ENCODE data around the gene LIPC. TPM values are rescaled to one million over a fixed set of nuclear protein-coding genes. Genes with fewer than 3 reads are reported as not detected.

The LIPC gene
- total and polyA plus RNA-seq, 7 donors: 0.01 TPM; not detected in 6

GRCh38 chr15:58534556-58534955 is 102.8 kb downstream of the LIPC start:
- Histone ChIP-seq H3K9me3 (no peaks in the 10 kb centered on the region), H3K4me3 (no peak overlapping the region), H3K36me3 (ENCODE audit: insufficient read depth in 1 of 2, low read depth in 1 of 2) (no peaks in the 10 kb centered on the region), H3K27ac (no peak overlapping the region), H3K27me3 (ENCODE audit: insufficient read depth in 3 of 3, low read length in 2 of 3) (no peaks in the 10 kb centered on the region), H3K4me1 (peaks cover 8% of the 10 kb centered on the region)
- intact Hi-C loops (cut with DNase I): loop anchor here in 1 of 2 donors (10.0 kb wide), 1 partner anchor 60 kb away; no protein-coding TSS in a partner anchor
- ATAC-seq (no peak), DNase-seq (no peak)
- TF ChIP-seq CTCF (IDR thresholded peaks at IDR 0.05): no peak
- WGBS, 3 donors: 96 to 97% (median 97%) methylated on average over 1 of the region's 1 CpG

- Histone ChIP-seq H3K36me3 (ENCODE audit: insufficient read depth in 1 of 2, low read depth in 1 of 2) (no peaks in the 10 kb centered on the region), H3K27me3 (ENCODE audit: insufficient read depth in 3 of 3, low read length in 2 of 3) (no peaks in the 10 kb centered on the region), H3K9me3 (no peaks in the 10 kb centered on the region), H3K4me3 (no peak overlapping the region), H3K27ac (no peak overlapping the region), H3K4me1 (peaks cover 8% of the 10 kb centered on the region)
- no peak for DNase-seq
- ATAC-seq: no peak
- WGBS, 3 donors: 79 to 85% (median 80%) methylated on average over 5 of the region's 5 CpGs
- no peak for TF ChIP-seq CTCF (IDR thresholded peaks at IDR 0.05)
- intact Hi-C loops (cut with DNase I): loop anchor here in 1 of 2 donors (10.0 kb wide), 1 partner anchor 59 kb away; no protein-coding TSS in a partner anchor
Observed at GRCh38 chr15:58535337-58535736, 103.5 kb downstream of the LIPC start.

GRCh38 chr15:58535894-58536293 is 104.1 kb downstream of the LIPC start:
- H3K9me3 ChIP-seq: no peaks in the 10 kb centered on the region
- WGBS, 3 donors: 80 to 88% (median 81%) methylated on average over 6 of the region's 6 CpGs
- H3K4me3 ChIP-seq: no peak overlapping the region
- H3K36me3 ChIP-seq (ENCODE audit: insufficient read depth in 1 of 2, low read depth in 1 of 2): no peaks in the 10 kb centered on the region
- ATAC-seq (no peak), DNase-seq (no peak)
- H3K4me1 ChIP-seq: peaks cover 8% of the 10 kb centered on the region
- intact Hi-C loops (cut with DNase I): loop anchor here in 1 of 2 donors (10.0 kb wide), 1 partner anchor 59 kb away; no protein-coding TSS in a partner anchor
- no peak for TF ChIP-seq CTCF (IDR thresholded peaks at IDR 0.05)
- no peaks in the 10 kb centered on the region for H3K27me3 ChIP-seq (ENCODE audit: insufficient read depth in 3 of 3, low read length in 2 of 3)
- no peak overlapping the region for H3K27ac ChIP-seq

- no peak for DNase-seq
- Histone ChIP-seq H3K27me3 (ENCODE audit: insufficient read depth in 3 of 3, low read length in 2 of 3) (no peaks in the 10 kb centered on the region), H3K9me3 (no peaks in the 10 kb centered on the region), H3K4me3 (no peak overlapping the region), H3K36me3 (ENCODE audit: insufficient read depth in 1 of 2, low read depth in 1 of 2) (no peaks in the 10 kb centered on the region), H3K27ac (no peak overlapping the region), H3K4me1 (peaks cover 8% of the 10 kb centered on the region)
- no peak for TF ChIP-seq CTCF (IDR thresholded peaks at IDR 0.05)
- WGBS, 3 donors: 28 to 42% (median 41%) methylated on average over 4 of the region's 4 CpGs
- peak in 3 of 4 donors; percentile 47 to 70 (median 54) for ATAC-seq
- intact Hi-C loops (cut with DNase I): loop anchor here in 1 of 2 donors (10.0 kb wide), 1 partner anchor 58 kb away; no protein-coding TSS in a partner anchor
Observed at GRCh38 chr15:58536414-58536813, 104.6 kb downstream of the LIPC start.

GRCh38 chr15:58537033-58537432 is 105.2 kb downstream of the LIPC start:
- Histone ChIP-seq H3K4me1 (peaks cover 8% of the 10 kb centered on the region), H3K36me3 (ENCODE audit: insufficient read depth in 1 of 2, low read depth in 1 of 2) (no peaks in the 10 kb centered on the region), H3K4me3 (no peak overlapping the region), H3K9me3 (no peaks in the 10 kb centered on the region), H3K27ac (no peak overlapping the region), H3K27me3 (ENCODE audit: insufficient read depth in 3 of 3, low read length in 2 of 3) (no peaks in the 10 kb centered on the region)
- peak in 2 of 4 donors; percentile 42 to 54 for ATAC-seq
- no peak for TF ChIP-seq CTCF (IDR thresholded peaks at IDR 0.05)
- WGBS, 3 donors: 61 to 83% (median 68%) methylated on average over 9 of the region's 9 CpGs
- no peak for DNase-seq
- intact Hi-C loops (cut with DNase I): loop anchor here in 1 of 2 donors (10.0 kb wide), 1 partner anchor 58 kb away; no protein-coding TSS in a partner anchor
